HL-60 (cell line): Measurements from ENCODE around the gene MCF2L2.

Source experiments
- DNase-seq, 2 experiments: peaks; one replicate each; pipeline ENCODE4 v3.0.0-alpha.2; 2010 to 2020; ENCODE audit warnings: low read depth in 1 of 2, low spot score in 1 of 2
- H3K27ac ChIP-seq: fragments of 250-450 bp; sonication (Bioruptor Pico); replicated peaks from 2 replicates; pipeline ENCODE4 v1.5.1; 2020; ENCODE audit warnings: mild to moderate bottlenecking, moderate library complexity
- H3K27me3 ChIP-seq: fragments of 250-450 bp; sonication (Bioruptor Pico); 2 replicates; pipeline ENCODE4 v1.5.1; 2021; ENCODE audit warnings: mild to moderate bottlenecking, moderate library complexity; ENCODE audit not compliant: insufficient read depth, poor library complexity, severe bottlenecking
- H3K4me3 ChIP-seq: replicated peaks from 2 replicates; pipeline ENCODE4 v1.5.1; 2011; ENCODE audit warnings: mild to moderate bottlenecking, control low read depth, low read length; ENCODE audit not compliant: insufficient read depth
- CTCF ChIP-seq: IDR thresholded peaks from one replicate; pipeline ENCODE4 v1.5.1; 2011; ENCODE audit warnings: low read length, control low read depth, inconsistent platforms; ENCODE audit not compliant: insufficient read depth
- GABPA ChIP-seq: IDR thresholded peaks from 2 replicates; pipeline ENCODE4 v1.6.1; 2012; ENCODE audit warnings: low read depth
- POLR2AphosphoS5 ChIP-seq: IDR thresholded peaks from 2 replicates; pipeline ENCODE4 v1.6.1; 2012; ENCODE audit warnings: low read depth
- REST ChIP-seq: IDR thresholded peaks from 2 replicates; pipeline ENCODE4 v1.6.1; 2012; ENCODE audit warnings: low read depth; ENCODE audit not compliant: insufficient replicate concordance
- SPI1 ChIP-seq: IDR thresholded peaks from 2 replicates; pipeline ENCODE4 v1.6.1; 2012; ENCODE audit warnings: low read depth, mild to moderate bottlenecking, borderline replicate concordance

The MCF2L2 gene

GRCh38 chr3:183388213-183388895, 40.1 kb downstream of the MCF2L2 start:
- Histone ChIP-seq H3K4me3 (no peak overlapping the region), H3K27ac (no peak overlapping the region), H3K27me3 (no peaks in the 10 kb centered on the region)
- DNase-seq, result no peak
- no peak for TF ChIP-seq SPI1
- TF ChIP-seq GABPA, result no peak
- no peak for TF ChIP-seq POLR2AphosphoS5
- TF ChIP-seq CTCF, result no peak
- no peak for TF ChIP-seq REST

GRCh38 chr3:183387797-183388196, 40.6 kb downstream of the MCF2L2 start:
- no peak for DNase-seq
- TF ChIP-seq GABPA (no peak), SPI1 (no peak), POLR2AphosphoS5 (no peak), CTCF (no peak), REST (no peak)
- no peak overlapping the region for H3K27ac ChIP-seq
- no peak overlapping the region for H3K4me3 ChIP-seq
- H3K27me3 ChIP-seq, result no peaks in the 10 kb centered on the region

- no peak for DNase-seq
- no peak overlapping the region for H3K27ac ChIP-seq
- TF ChIP-seq SPI1 (no peak), GABPA (no peak), CTCF (no peak), REST (no peak), POLR2AphosphoS5 (no peak)
- no peaks in the 10 kb centered on the region for H3K27me3 ChIP-seq
- no peak overlapping the region for H3K4me3 ChIP-seq
Observed at GRCh38 chr3:183386651-183387050, 41.8 kb downstream of the MCF2L2 start.
